Measurements from ENCODE around the gene RCL1.

- TF ChIP-seq REST (IDR thresholded peaks at IDR 0.05; ENCODE audit: insufficient read depth in 1 of 2, low read depth in 2 of 2, low read length in 2 of 2): no peak
- TF ChIP-seq SIN3A (IDR thresholded peaks at IDR 0.05; ENCODE audit: borderline replicate concordance, insufficient read depth, low read length): no peak
- no peak for TF ChIP-seq FOXP2 (optimal IDR thresholded peaks at IDR 0.05; ENCODE audit: borderline replicate concordance, extremely low read depth, extremely low read length, insufficient read depth)
These were observed 46.3 kb upstream of the RCL1 start for GRCh38 chr9:4746278-4747030.

Data from PFSK-1 (cell line).